GM06990 (cell line): Measurements from ENCODE around the gene PXMP2.

Source experiments
- DNase-seq: peaks from one replicate; pipeline ENCODE4 v3.0.0-alpha.2; 2011; ENCODE audit not compliant: insufficient read length; ENCODE audit errors: extremely low read depth
- H3K27me3 ChIP-seq: replicated peaks from 2 replicates; pipeline ENCODE4 v1.6.0; 2011; ENCODE audit warnings: low read length; ENCODE audit not compliant: control insufficient read depth, insufficient read depth
- H3K36me3 ChIP-seq: 2 replicates; pipeline ENCODE4 v1.5.1; 2011; ENCODE audit warnings: low read length; ENCODE audit not compliant: control insufficient read depth, insufficient read depth
- H3K4me3 ChIP-seq: replicated peaks from 2 replicates; pipeline ENCODE4 v1.5.1; 2011; ENCODE audit warnings: low read depth, mild to moderate bottlenecking, control low read depth, low read length
- CTCF ChIP-seq: IDR thresholded peaks from 2 replicates; pipeline ENCODE4 v1.5.1; 2011; ENCODE audit warnings: low read length, control low read depth, mild to moderate bottlenecking, inconsistent platforms; ENCODE audit not compliant: insufficient read depth, poor library complexity, severe bottlenecking

Gene PXMP2

GRCh38 chr12:132719141-132719953 is 32.0 kb downstream of the PXMP2 start:
- Histone ChIP-seq H3K4me3 (no peak overlapping the region), H3K27me3 (no peaks in the 10 kb centered on the region), H3K36me3 (peaks cover 46% of the 10 kb centered on the region)
- TF ChIP-seq CTCF: no peak
- no peak for DNase-seq

GRCh38 chr12:132719954-132720324 is 32.6 kb downstream of the PXMP2 start:
- no peak for TF ChIP-seq CTCF
- DNase-seq: no peak
- H3K27me3 ChIP-seq: no peaks in the 10 kb centered on the region
- peaks cover 47% of the 10 kb centered on the region for H3K36me3 ChIP-seq
- no peak overlapping the region for H3K4me3 ChIP-seq

- no peak for DNase-seq
- no peak overlapping the region for H3K4me3 ChIP-seq
- H3K36me3 ChIP-seq: peaks cover 46% of the 10 kb centered on the region
- no peak for TF ChIP-seq CTCF
- no peaks in the 10 kb centered on the region for H3K27me3 ChIP-seq
These were observed 33.4 kb downstream of the PXMP2 start for GRCh38 chr12:132720606-132721345.

GRCh38 chr12:132723015-132723763 is 35.8 kb downstream of the PXMP2 start:
- Histone ChIP-seq H3K27me3 (no peaks in the 10 kb centered on the region), H3K36me3 (peaks cover 48% of the 10 kb centered on the region), H3K4me3 (no peak overlapping the region)
- DNase-seq: no peak
- TF ChIP-seq CTCF: no peak

GRCh38 chr12:132723764-132724140 is 36.4 kb downstream of the PXMP2 start:
- no peak for TF ChIP-seq CTCF
- no peak for DNase-seq
- Histone ChIP-seq H3K36me3 (peaks cover 50% of the 10 kb centered on the region), H3K27me3 (no peaks in the 10 kb centered on the region), H3K4me3 (no peak overlapping the region)
